ENCODE measurements around the gene MALRD1. TPM values are rescaled to one million over a fixed set of nuclear protein-coding genes. Genes with fewer than 3 reads are reported as not detected.

MALRD1 gene
- total and polyA plus RNA-seq, 2 of the 8 experiments (the other 6 are each of a cell fraction or from before 2014, with no cell fraction given) = 0.32 to 0.35 TPM

DNA sequence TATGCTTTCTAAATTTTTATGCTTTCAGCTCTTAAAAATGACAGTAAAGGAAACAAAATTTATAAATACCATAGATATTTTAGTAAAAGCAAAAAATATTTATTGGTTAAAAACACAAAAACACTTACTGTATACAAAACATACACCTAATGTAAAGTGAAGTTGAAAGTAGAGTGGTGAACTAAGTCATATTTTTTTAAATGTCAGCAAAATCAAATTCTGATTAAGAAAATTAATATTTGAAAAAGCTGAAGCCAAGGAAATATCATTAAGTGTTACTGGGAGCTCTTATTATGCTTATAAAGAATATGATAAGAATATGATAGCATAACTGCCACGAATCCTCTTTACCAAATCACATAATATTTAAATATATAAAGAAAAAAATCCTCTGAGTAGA, 702.4 kb downstream of the MALRD1 start:
- Histone ChIP-seq H2BK15ac (ENCODE audit: low read length) (no peak overlapping the region), H3K36me3 (ENCODE audit: control insufficient read depth in 2 of 4, insufficient read depth in 4 of 4, low read length in 3 of 4) (no peaks in the 10 kb centered on the region), H3K4ac (replicated peaks; ENCODE audit: insufficient read length, low read depth, low read length) (no peak overlapping the region), H3K9me3 (ENCODE audit: insufficient read depth in 2 of 2, low read depth in 1 of 2, low read length in 1 of 2) (no peaks in the 10 kb centered on the region), H3K9ac (replicated peaks in 1 of 4; ENCODE audit: extremely low read depth in 1 of 4, low read depth in 3 of 4, low read length in 3 of 4) (no peak overlapping the region), H3K18ac (ENCODE audit: extremely low read depth, low read length) (no peak overlapping the region), H3K4me2 (ENCODE audit: insufficient read depth in 1 of 2, low read depth in 2 of 2, low read length in 2 of 2) (no peak overlapping the region), H3K4me1 (replicated peaks in 1 of 4; ENCODE audit: control insufficient read depth in 3 of 4, insufficient read depth in 4 of 4, low read length in 3 of 4) (no peaks in the 10 kb centered on the region), H2BK12ac (ENCODE audit: low read depth, low read length) (no peak overlapping the region), H2BK20ac (ENCODE audit: low read length) (no peak overlapping the region), H4K5ac (ENCODE audit: insufficient read length, low read depth, low read length) (no peak overlapping the region), H2BK5ac (ENCODE audit: low read depth, low read length) (no peak overlapping the region), H3K27ac (ENCODE audit: low read depth, low read length) (no peak overlapping the region), H3K23me2 (ENCODE audit: low read depth, low read length) (no peaks in the 10 kb centered on the region), H4K91ac (replicated peaks; ENCODE audit: insufficient read length, low read length) (no peak overlapping the region), H3K56ac (replicated peaks; ENCODE audit: insufficient read length, low read depth, low read length) (no peak overlapping the region), H2AK5ac (ENCODE audit: low read depth, low read length) (no peak overlapping the region), H3K27me3 (replicated peaks in 1 of 4; ENCODE audit: control insufficient read depth in 3 of 4, extremely low read depth in 1 of 4, insufficient read depth in 3 of 4, low read length in 3 of 4) (no peaks in the 10 kb centered on the region), H3K23ac (ENCODE audit: insufficient read length) (no peak overlapping the region), H2AFZ (ENCODE audit: low read length) (no peak overlapping the region), H4K8ac (ENCODE audit: extremely low read depth, insufficient read depth, low read length) (no peak overlapping the region), H4K20me1 (replicated peaks in 1 of 2; ENCODE audit: control insufficient read depth in 1 of 2, insufficient read depth in 2 of 2, low read length in 2 of 2) (no peaks in the 10 kb centered on the region), H3K79me2 (ENCODE audit: control insufficient read depth in 1 of 2, insufficient read depth in 2 of 2, low read length in 2 of 2) (no peaks in the 10 kb centered on the region), H2BK120ac (replicated peaks; ENCODE audit: low read depth, low read length) (no peak overlapping the region), H3K79me1 (ENCODE audit: low read depth, low read length) (no peaks in the 10 kb centered on the region), H3K4me3 (ENCODE audit: extremely low read depth in 1 of 4, insufficient read depth in 2 of 4, low read depth in 3 of 4, low read length in 4 of 4) (no peak overlapping the region), H3K14ac (ENCODE audit: insufficient read length) (no peak overlapping the region)
- ChIA-PET CTCF (ENCODE audit: partially characterized antibody) (no interaction called here), POLR2A (ENCODE audit: partially characterized antibody) (no interaction called here)
- WGBS, 2 experiments (ENCODE audit: extremely low coverage in 1 of 2, insufficient coverage in 1 of 2, insufficient read length in 1 of 2, insufficient replicate concordance in 2 of 2, low coverage in 1 of 2, low lambda C conversion rate in 2 of 2, missing lambda C conversion rate in 1 of 2) = 94% methylated on average over 1 of the region's 1 CpG; no CpG with 5 or more reads in 1 of the 2 experiments
- no peak for FAIRE-seq
- no peak for DNase-seq (ENCODE audit: low read depth in 1 of 2, low spot score in 2 of 2)
- TF ChIP-seq BCL11A (IDR thresholded peaks at IDR 0.05; ENCODE audit: low read depth in 2 of 2, low read length in 2 of 2) (no peak), CEBPB (IDR thresholded peaks at IDR 0.05; ENCODE audit: low read depth, low read length) (no peak), SP4 (IDR thresholded peaks at IDR 0.05; ENCODE audit: low read length) (no peak), TCF12 (IDR thresholded peaks at IDR 0.05; ENCODE audit: low read depth, low read length) (no peak), TAF1 (IDR thresholded peaks at IDR 0.05; ENCODE audit: low read depth, low read length) (no peak)
